CD4-positive, alpha-beta T cell treated with Interleukin-6 at 100 ng/mL for 8 hours (primary cell): ENCODE results near the gene MEP1B.
"Not testable (repeated sequence)": the region's sequence is repeated elsewhere in the genome, so short reads cannot be mapped to it uniquely, and the experiment has no call there.

Experiments used
- DNase-seq: peaks from one replicate; pipeline ENCODE4 v3.0.0-alpha.2; 2020; ENCODE audit warnings: mixed read lengths, low spot score

Gene MEP1B

DNA sequence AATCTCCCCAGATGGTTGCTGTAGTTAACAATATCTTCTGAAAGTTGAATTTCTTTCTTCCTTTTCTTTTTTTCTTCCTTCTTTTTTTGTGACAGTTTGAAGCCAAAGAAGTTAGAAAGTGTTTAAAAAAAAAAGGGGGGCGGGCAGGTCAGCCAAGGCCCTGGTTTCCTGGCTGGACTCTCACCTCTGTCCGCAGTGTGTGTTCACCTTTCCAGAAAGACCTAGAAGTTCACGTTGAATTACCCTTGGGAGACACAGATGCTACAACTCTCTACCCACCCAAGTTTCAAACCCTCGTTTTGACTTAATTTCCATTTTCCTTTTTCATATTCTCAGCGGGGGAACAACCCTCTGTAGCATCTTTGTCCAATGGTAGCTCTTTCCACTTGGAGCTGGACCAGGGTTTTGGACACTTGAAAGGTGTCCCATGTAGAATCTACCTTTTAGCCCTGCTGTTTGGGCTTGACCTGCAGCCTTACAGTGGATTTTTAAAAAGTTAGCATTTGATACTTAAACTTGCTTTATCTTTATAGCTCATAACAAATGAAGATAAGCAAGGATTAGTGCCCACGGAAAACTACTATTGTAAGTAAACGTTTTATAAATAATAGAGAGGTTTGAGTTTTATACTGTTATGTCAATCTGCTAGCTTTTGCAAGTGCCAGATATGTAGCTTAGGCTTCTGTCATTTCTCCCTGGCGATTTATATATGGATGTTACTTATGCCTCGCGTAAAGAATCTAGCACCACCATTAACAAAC is 20.0 kb downstream of the MEP1B start:
- no peak for DNase-seq

- no peak for DNase-seq
Measured at GRCh38 chr18:32213693-32214092, 23.9 kb downstream of the MEP1B start.

GRCh38 chr18:32216390-32216789 is 26.6 kb downstream of the MEP1B start:
- DNase-seq: no peak

- no peak for DNase-seq
Measured at GRCh38 chr18:32219431-32220018, 29.7 kb downstream of the MEP1B start.

DNA sequence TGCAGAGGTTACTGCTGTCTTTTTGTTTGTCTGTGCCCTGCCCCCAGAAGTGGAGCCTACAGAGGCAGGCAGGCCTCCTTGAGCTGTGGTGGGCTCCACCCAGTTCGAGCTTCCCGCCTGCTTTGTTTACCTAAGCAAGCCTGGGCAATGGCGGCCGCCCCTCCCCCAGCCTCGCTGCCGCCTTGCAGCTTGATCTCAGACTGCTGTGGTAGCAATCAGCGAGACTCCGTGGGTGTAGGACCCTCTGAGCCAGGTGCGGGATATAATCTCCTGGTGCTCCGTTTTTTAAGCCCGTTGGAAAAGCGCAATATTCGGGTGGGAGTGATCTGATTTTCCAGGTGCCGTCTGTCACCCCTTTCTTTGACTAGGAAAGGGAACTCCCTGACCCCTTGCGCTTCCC is 43.5 kb downstream of the MEP1B start:
- not testable (repeated sequence) for DNase-seq

DNA sequence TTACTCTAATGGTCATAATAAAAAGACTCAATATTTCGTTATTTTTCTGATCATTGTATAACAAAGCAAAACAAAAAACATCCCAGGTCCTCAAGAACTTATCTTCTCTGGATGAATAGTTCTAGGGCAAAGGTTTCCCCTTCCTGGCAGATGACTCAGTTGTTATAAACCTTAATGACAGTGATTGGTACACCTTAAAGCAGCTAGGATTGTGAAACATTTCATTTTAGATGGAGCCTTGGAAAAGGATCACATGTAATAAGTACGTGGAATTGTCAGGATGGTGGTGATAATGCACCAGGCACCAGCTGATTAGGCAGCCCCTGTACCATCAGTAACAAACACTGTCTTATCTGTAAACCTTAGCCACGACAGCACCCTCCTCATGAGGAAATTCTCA is 47.2 kb downstream of the MEP1B start:
- DNase-seq: no peak

- no peak for DNase-seq
Measured at GRCh38 chr18:32238635-32239268, 48.9 kb downstream of the MEP1B start.

DNA sequence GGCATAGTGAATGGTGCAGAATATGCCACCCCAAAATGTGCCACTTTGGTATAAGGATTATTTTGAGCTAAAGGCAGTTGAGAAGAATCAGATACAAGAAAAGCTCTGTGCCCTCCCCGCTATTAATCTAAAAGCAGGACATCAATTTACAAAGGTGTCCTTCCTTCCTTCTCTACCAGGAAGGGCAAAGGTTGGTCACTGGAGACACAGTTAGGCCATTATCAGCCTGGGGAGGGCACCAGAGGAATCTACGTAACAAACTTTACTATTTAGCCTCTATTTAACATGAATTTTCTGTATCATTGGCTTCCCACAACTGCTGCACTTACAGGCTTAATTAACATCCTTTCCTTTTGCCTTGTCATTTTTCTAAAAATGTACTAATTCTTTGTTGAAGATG is 52.6 kb downstream of the MEP1B start:
- no peak for DNase-seq

DNA sequence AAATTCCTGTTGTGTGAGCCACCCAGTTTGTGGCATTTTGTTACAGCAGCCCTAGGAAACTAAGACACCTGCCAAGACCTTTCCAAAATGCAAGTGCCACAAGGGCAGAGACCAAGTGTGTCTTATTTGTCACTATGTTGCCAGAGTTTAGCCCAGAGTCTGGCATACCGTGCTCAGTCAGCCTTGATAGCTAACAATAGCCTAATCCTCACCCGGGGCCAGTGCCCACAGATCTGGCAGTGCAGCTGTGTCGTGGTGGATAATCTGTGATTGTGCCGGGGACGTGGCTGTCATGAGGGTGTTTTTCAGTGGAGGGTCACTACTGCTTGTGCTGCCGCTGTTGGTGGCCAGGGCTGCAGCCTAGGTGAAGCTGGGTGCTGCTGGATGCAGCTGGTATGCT is 53.5 kb downstream of the MEP1B start:
- no peak for DNase-seq

GRCh38 chr18:32244881-32245280 is 55.0 kb downstream of the MEP1B start:
- DNase-seq: no peak

- DNase-seq: no peak
Measured at GRCh38 chr18:32249147-32249929, 59.5 kb downstream of the MEP1B start.

DNA sequence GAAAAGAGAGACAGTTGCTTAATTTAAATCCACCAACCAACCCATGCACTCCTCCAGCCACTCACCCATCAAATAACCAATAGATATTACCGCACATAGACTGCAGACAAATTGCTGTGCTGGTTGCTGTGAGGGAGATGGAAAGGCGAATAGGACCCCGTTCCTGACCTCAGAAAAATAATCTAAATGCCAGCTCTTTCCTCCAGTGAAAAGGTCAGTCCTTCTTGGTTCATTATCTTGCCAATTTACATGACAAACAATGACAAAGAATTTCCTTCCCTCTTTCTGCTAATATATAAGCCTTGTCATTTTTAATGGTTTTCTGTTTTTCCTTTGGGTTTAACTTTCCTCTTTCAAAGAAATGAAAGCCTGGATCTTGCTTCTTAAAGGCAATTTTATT is 61.6 kb downstream of the MEP1B start:
- DNase-seq: no peak

DNA sequence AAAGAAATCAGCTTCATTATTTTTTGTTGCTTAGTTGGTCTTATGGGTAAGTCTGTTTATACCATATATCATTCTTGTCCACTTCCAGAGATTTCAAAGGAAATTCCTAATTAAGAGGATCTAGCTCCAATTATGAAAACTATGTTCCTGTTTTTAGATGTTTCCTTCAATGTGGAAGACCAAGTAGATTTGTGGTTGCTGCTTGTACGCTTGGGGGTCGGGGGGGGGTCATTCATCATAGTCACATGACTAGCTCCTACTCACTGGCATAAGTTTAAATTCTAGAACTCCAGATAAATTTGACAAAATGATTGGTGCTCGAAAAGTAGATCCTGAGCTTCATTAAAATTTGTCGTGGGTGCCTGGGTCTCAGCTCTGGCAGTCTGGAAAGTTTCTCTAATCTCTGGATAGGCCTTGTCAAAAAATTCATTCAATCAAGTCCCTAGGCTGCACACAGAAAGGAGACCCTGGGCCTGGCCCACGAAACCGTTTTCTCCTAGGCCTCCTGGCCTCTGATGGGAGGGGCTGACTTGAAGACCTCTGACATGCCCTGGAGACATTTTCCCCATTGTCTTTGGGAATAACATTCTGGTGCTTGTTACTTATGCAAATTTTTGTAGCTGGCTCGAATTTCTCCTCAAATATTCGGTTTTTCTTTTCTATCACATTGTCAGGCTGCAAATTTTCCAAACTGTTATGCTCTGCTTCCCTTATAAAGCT is 62.5 kb downstream of the MEP1B start:
- no peak for DNase-seq

- no peak for DNase-seq
Measured at GRCh38 chr18:32255570-32255969, 65.7 kb downstream of the MEP1B start.

GRCh38 chr18:32257084-32257785 is 67.4 kb downstream of the MEP1B start:
- DNase-seq: no peak

GRCh38 chr18:32258148-32258547 is 68.3 kb downstream of the MEP1B start:
- DNase-seq: no peak

- DNase-seq: no peak
Measured at GRCh38 chr18:32258558-32259204, 68.8 kb downstream of the MEP1B start.

- DNase-seq: no peak
Measured at GRCh38 chr18:32259553-32259952, 69.7 kb downstream of the MEP1B start.

- no peak for DNase-seq
Measured at GRCh38 chr18:32261003-32261402, 71.2 kb downstream of the MEP1B start.

- DNase-seq: no peak
Measured at GRCh38 chr18:32262092-32262491, 72.3 kb downstream of the MEP1B start.

DNA sequence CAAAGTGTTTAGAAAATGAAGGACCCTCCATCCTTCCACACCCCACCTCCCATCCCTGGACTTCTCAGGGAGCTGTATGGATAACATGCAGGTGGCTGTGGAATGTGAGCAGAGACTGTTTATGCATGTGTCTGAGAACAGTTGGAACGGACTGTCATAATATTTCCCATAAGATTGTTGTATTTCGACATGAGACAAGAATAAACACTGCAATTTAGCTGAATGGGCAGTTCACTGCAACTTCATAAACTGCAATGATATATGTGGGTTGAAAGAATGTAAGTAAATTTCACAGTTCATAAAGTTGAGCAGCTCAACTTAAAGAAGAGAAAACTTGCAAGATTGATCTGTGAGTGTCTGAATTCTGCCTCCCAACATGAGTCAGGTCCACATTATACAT is 74.6 kb downstream of the MEP1B start:
- no peak for DNase-seq
